K562 (cell line): ENCODE measurements around the gene ERF. TPM values are rescaled to one million over a fixed set of nuclear protein-coding genes. Genes with fewer than 3 reads are reported as not detected.
A peak's percentile ranks its signal among the peaks of the same experiment; 100 is the strongest.

Experiments used
- ATF1 ChIP-seq, 2 experiments: fragments of 450-650 bp in 1 of 2; IDR thresholded peaks; 2 replicates each; pipeline ENCODE4 v1.6.1; 2016; ENCODE audit warnings: missing compliant biosample characterization in 1 of 2, missing genetic modification characterization in 1 of 2
- CEBPB ChIP-seq: fragments of 450-650 bp; IDR thresholded peaks from 2 replicates; pipeline ENCODE4 v1.6.1; 2016; ENCODE audit warnings: missing genetic modification characterization, missing compliant biosample characterization
- CREBBP ChIP-seq: IDR thresholded peaks from one replicate; pipeline ENCODE4 v1.6.1; 2012; ENCODE audit warnings: low read depth, mild to moderate bottlenecking, control low read depth, inconsistent platforms, low read length
- HCFC1 ChIP-seq: IDR thresholded peaks from 2 replicates; pipeline ENCODE4 v1.6.1; 2012; ENCODE audit warnings: low read depth, low read length, improper control_type of control experiment
- KDM1A ChIP-seq, 2 experiments: fragments of 450-650 bp; IDR thresholded peaks; 2 replicates each; pipeline ENCODE4 v1.6.1; 2016; ENCODE audit warnings: mild to moderate bottlenecking in 2 of 2
- THRAP3 ChIP-seq: fragments of 450-650 bp; IDR thresholded peaks from 2 replicates; pipeline ENCODE4 v1.6.1; 2016; ENCODE audit warnings: mild to moderate bottlenecking, inconsistent platforms, borderline replicate concordance
- ZNF143 ChIP-seq: sonication (generic); formaldehyde crosslinking; IDR thresholded peaks from 2 replicates; pipeline ENCODE4 v1.9.0; 2022; ENCODE audit warnings: mild to moderate bottlenecking, missing genetic modification reagents
- ZNF212 ChIP-seq: fragments of 450-650 bp; formaldehyde crosslinking; IDR thresholded peaks from 2 replicates; pipeline ENCODE4 v1.4.0; 2020; ENCODE audit warnings: mild to moderate bottlenecking
- ZNF75A ChIP-seq: fragments of 450-650 bp; formaldehyde crosslinking; IDR thresholded peaks from 2 replicates; pipeline ENCODE4 v1.4.0; 2020; ENCODE audit warnings: mild to moderate bottlenecking
- ZNF77 ChIP-seq: fragments of 250-450 bp; sonication (Bioruptor Pico); IDR thresholded peaks from 2 replicates; pipeline ENCODE4 v1.5.0; 2020
- polyA plus RNA-seq, 8 experiments: library from polyadenylated mRNA; depleted of rRNA in 4 of 8; stranded (reverse) in 5 of 8; unstranded in 3 of 8; fragments of >200 nt; fragmentation: Nextera tagmentation in 2 of 8; fragmentation: Illumina TruSeq in 1 of 8; extraction: Ambion mirVana in 2 of 8; extraction: Trizol in 1 of 8; gene quantifications; 2 replicates each; pipeline versions ENCODE4 v1.2.1 to v1.2.3, GENCODE V29; 2011 to 2014; ENCODE audit warnings: inconsistent platforms in 1 of 8, missing spikeins in 1 of 8
- total RNA-seq, 7 experiments: library from RNA; depleted of rRNA in 6 of 7; stranded (reverse); fragments of >200 nt in 6 of 7; fragmentation: Illumina TruSeq in 2 of 7; extraction: Trizol in 2 of 7; gene quantifications; 2 replicates each; pipeline versions ENCODE4 v1.2.1 to v1.2.3, GENCODE V29; 2011 to 2021; ENCODE audit warnings: low replicate concordance in 1 of 7
- TF ChIP-seq, protein P1 (sequence below): fragments of 450-650 bp; IDR thresholded peaks from 2 replicates; pipeline ENCODE4 v1.6.1; 2016; ENCODE audit warnings: mild to moderate bottlenecking
- TF ChIP-seq, protein P2 (sequence below), 2 experiments: fragments of 200-800 bp in 1 of 2; sonication (Bioruptor generic) in 1 of 2; sonication (generic) in 1 of 2; formaldehyde crosslinking in 1 of 2; IDR thresholded peaks in 1 of 2; conservative IDR thresholded peaks in 1 of 2; 2 replicates each; pipeline versions ENCODE4 v1.5.0 to v1.6.1; 2016 to 2020; ENCODE audit warnings: missing compliant biosample characterization in 1 of 2, missing genetic modification characterization in 1 of 2, missing genetic modification reagents in 1 of 2
- TF ChIP-seq, protein P3 (sequence below): sonication (generic); formaldehyde crosslinking; IDR thresholded peaks from 2 replicates; pipeline ENCODE4 v1.8.0; 2022; ENCODE audit warnings: missing genetic modification reagents, mild to moderate bottlenecking, borderline replicate concordance
- TF ChIP-seq, protein P4 (sequence below): fragments of 450-650 bp; formaldehyde crosslinking; IDR thresholded peaks from 2 replicates; pipeline ENCODE4 v1.4.0; 2022; ENCODE audit warnings: missing genetic modification characterization
- TF ChIP-seq, protein P5 (sequence below): fragments of 250-450 bp; sonication (Bioruptor Pico); IDR thresholded peaks from 2 replicates; pipeline ENCODE4 v1.9.0; 2021; ENCODE audit warnings: mild to moderate bottlenecking, inconsistent platforms
- TF ChIP-seq, protein P6 (sequence below): fragments of 450-650 bp; formaldehyde crosslinking; IDR thresholded peaks from 2 replicates; pipeline ENCODE4 v1.4.0; 2020; ENCODE audit warnings: mild to moderate bottlenecking, moderate library complexity

Gene ERF
- total and polyA plus RNA-seq, 9 of the 15 experiments (the other 6 are each of a cell fraction or from before 2014, with no cell fraction given) = 0.03 to 75.4 (median 27.0) TPM

DNA sequence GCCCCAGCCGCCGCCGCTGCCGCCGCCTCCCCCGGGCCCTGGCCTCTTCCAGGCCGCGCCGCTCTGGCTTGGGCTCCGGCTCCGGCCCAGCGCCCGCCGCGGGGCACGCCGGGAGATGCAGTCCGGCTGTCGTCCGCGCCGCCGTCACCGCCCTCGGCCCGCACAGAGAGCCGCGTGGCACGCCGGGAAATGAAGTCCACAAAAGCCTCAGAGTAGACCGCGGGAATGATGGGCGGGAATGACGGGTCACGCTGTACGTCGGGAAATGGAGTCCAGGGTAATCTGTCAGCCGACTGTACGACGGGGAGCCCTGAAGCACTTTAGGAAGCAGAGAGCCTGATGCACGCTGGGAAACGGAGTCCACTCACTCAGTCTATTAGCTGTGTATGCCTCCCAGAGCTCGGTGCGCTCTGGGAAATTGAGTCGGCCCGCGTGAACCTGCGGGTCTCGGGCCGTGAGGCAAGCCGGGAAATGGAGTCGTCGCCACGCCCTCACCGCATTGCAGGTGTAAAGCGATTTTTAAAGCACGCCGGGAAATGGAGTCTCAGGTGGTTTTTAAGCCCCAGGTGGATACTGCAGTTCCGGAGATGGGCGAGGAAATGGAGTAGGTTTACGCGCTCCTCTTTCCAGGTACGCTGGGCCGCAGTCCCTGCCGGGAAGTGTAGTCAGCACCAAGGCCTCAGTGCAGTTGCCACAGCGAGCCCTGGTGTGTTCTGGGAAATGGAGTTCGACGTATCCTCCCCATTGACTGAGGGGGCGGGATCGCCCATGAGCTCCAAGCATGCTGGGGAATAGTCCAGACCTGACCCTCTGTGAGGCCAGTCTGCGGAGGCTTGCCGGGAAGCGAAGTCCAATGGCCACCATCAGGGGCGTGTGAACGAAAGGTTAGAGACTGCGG, 12.2 kb downstream of the ERF start, which contains the start of gene GSK3A (continued):
- TF ChIP-seq, protein P1, sequence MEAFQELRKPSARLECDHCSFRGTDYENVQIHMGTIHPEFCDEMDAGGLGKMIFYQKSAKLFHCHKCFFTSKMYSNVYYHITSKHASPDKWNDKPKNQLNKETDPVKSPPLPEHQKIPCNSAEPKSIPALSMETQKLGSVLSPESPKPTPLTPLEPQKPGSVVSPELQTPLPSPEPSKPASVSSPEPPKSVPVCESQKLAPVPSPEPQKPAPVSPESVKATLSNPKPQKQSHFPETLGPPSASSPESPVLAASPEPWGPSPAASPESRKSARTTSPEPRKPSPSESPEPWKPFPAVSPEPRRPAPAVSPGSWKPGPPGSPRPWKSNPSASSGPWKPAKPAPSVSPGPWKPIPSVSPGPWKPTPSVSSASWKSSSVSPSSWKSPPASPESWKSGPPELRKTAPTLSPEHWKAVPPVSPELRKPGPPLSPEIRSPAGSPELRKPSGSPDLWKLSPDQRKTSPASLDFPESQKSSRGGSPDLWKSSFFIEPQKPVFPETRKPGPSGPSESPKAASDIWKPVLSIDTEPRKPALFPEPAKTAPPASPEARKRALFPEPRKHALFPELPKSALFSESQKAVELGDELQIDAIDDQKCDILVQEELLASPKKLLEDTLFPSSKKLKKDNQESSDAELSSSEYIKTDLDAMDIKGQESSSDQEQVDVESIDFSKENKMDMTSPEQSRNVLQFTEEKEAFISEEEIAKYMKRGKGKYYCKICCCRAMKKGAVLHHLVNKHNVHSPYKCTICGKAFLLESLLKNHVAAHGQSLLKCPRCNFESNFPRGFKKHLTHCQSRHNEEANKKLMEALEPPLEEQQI = no peak
- no peak for TF ChIP-seq CREBBP
- TF ChIP-seq, protein P2, sequence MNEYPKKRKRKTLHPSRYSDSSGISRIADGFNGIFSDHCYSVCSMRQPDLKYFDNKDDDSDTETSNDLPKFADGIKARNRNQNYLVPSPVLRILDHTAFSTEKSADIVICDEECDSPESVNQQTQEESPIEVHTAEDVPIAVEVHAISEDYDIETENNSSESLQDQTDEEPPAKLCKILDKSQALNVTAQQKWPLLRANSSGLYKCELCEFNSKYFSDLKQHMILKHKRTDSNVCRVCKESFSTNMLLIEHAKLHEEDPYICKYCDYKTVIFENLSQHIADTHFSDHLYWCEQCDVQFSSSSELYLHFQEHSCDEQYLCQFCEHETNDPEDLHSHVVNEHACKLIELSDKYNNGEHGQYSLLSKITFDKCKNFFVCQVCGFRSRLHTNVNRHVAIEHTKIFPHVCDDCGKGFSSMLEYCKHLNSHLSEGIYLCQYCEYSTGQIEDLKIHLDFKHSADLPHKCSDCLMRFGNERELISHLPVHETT (CRISPR knock-in tag; conservative IDR thresholded peaks at IDR 0.05 in 1 of 2, IDR thresholded peaks at IDR 0.05 in 1 of 2) = peak in 1 of 2 experiments; percentile 68; a peak in 2 of 4 replicates
- TF ChIP-seq ZNF77 (CRISPR knock-in tag) = no peak
- TF ChIP-seq, protein P3, sequence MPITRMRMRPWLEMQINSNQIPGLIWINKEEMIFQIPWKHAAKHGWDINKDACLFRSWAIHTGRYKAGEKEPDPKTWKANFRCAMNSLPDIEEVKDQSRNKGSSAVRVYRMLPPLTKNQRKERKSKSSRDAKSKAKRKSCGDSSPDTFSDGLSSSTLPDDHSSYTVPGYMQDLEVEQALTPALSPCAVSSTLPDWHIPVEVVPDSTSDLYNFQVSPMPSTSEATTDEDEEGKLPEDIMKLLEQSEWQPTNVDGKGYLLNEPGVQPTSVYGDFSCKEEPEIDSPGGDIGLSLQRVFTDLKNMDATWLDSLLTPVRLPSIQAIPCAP (CRISPR knock-in tag) = no peak
- no peak for TF ChIP-seq KDM1A (IDR thresholded peaks at IDR 0.05)
- TF ChIP-seq, protein P4, sequence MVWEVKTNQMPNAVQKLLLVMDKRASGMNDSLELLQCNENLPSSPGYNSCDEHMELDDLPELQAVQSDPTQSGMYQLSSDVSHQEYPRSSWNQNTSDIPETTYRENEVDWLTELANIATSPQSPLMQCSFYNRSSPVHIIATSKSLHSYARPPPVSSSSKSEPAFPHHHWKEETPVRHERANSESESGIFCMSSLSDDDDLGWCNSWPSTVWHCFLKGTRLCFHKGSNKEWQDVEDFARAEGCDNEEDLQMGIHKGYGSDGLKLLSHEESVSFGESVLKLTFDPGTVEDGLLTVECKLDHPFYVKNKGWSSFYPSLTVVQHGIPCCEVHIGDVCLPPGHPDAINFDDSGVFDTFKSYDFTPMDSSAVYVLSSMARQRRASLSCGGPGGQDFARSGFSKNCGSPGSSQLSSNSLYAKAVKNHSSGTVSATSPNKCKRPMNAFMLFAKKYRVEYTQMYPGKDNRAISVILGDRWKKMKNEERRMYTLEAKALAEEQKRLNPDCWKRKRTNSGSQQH = no peak
- TF ChIP-seq, protein P5, sequence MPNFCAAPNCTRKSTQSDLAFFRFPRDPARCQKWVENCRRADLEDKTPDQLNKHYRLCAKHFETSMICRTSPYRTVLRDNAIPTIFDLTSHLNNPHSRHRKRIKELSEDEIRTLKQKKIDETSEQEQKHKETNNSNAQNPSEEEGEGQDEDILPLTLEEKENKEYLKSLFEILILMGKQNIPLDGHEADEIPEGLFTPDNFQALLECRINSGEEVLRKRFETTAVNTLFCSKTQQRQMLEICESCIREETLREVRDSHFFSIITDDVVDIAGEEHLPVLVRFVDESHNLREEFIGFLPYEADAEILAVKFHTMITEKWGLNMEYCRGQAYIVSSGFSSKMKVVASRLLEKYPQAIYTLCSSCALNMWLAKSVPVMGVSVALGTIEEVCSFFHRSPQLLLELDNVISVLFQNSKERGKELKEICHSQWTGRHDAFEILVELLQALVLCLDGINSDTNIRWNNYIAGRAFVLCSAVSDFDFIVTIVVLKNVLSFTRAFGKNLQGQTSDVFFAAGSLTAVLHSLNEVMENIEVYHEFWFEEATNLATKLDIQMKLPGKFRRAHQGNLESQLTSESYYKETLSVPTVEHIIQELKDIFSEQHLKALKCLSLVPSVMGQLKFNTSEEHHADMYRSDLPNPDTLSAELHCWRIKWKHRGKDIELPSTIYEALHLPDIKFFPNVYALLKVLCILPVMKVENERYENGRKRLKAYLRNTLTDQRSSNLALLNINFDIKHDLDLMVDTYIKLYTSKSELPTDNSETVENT (CRISPR knock-in tag) = 0 out of 2 replicates have a peak, but pooled peaks have one; percentile 38
- no peak for TF ChIP-seq THRAP3
- TF ChIP-seq ZNF75A = no peak
- TF ChIP-seq ZNF143 (CRISPR knock-in tag) = peak; percentile 87
- TF ChIP-seq HCFC1 = peak; percentile 92
- TF ChIP-seq ATF1 (CRISPR knock-in tag; IDR thresholded peaks at IDR 0.05) = no peak
- peak; percentile 97 for TF ChIP-seq ATF1 (tag; IDR thresholded peaks at IDR 0.05)
- TF ChIP-seq CEBPB (tag) = peak; percentile 90
- TF ChIP-seq ZNF212 (CRISPR knock-in tag) = 0 out of 2 replicates have a peak, but pooled peaks have one; percentile 39
- TF ChIP-seq, protein P6, sequence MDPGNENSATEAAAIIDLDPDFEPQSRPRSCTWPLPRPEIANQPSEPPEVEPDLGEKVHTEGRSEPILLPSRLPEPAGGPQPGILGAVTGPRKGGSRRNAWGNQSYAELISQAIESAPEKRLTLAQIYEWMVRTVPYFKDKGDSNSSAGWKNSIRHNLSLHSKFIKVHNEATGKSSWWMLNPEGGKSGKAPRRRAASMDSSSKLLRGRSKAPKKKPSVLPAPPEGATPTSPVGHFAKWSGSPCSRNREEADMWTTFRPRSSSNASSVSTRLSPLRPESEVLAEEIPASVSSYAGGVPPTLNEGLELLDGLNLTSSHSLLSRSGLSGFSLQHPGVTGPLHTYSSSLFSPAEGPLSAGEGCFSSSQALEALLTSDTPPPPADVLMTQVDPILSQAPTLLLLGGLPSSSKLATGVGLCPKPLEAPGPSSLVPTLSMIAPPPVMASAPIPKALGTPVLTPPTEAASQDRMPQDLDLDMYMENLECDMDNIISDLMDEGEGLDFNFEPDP (CRISPR knock-in tag) = peak; percentile 50; the same call in 1 of the 2 replicates
